Measurements from ENCODE around the gene PKP2. TPM values are rescaled to one million over a fixed set of nuclear protein-coding genes. Genes with fewer than 3 reads are reported as not detected.

The PKP2 gene
- total and polyA plus RNA-seq, 2 donors (not counting 1 experiment from before 2014, with no cell fraction given): under 0.01 to 0.15 TPM

GRCh38 chr12:32921397-32921796, 24.8 kb upstream of the PKP2 start:
- no peak overlapping the region for H3K4me2 ChIP-seq (ENCODE audit: extremely low read depth, insufficient read depth, low read length)

GRCh38 chr12:32920506-32921085, 24.0 kb upstream of the PKP2 start:
- Histone ChIP-seq H3K9ac (ENCODE audit: insufficient read depth, low read length) (no peak overlapping the region), H3K27me3 (ENCODE audit: control insufficient read depth, insufficient read depth, low read length) (no peaks in the 10 kb centered on the region), H3K27ac (ENCODE audit: insufficient read depth, low read length) (no peak overlapping the region), H3K9me3 (ENCODE audit: control insufficient read depth, insufficient read depth, low read depth, low read length) (no peaks in the 10 kb centered on the region), H3K36me3 (ENCODE audit: control insufficient read depth, insufficient read depth, low read length) (no peaks in the 10 kb centered on the region), H3K4me3 (replicated peaks in 1 of 4; ENCODE audit: control extremely low read depth in 1 of 4, insufficient read depth in 1 of 4, low read depth in 3 of 4, low read length in 4 of 4) (no peak overlapping the region), H2AFZ (ENCODE audit: low read length) (no peak overlapping the region), H3K4me2 (ENCODE audit: extremely low read depth, insufficient read depth, low read length) (no peak overlapping the region), H3K4me1 (ENCODE audit: control insufficient read depth, extremely low read depth, insufficient read depth, low read length) (no peaks in the 10 kb centered on the region), H3K79me2 (ENCODE audit: control insufficient read depth, insufficient read depth, low read length) (no peaks in the 10 kb centered on the region), H4K20me1 (ENCODE audit: control insufficient read depth, extremely low read depth, insufficient read depth, low read length) (no peaks in the 10 kb centered on the region)
- peak in 1 of 2 donors; percentile 47 for DNase-seq (ENCODE audit: low read depth in 2 of 2)
- TF ChIP-seq EZH2 (IDR thresholded peaks at IDR 0.05; ENCODE audit: low read length, missing control alignments): no peak
- TF ChIP-seq CTCF (conservative IDR thresholded peaks at IDR 0.05 in 1 of 2, IDR thresholded peaks at IDR 0.05 in 1 of 2; ENCODE audit: low read depth in 1 of 2, low read length in 2 of 2): no peak

More at GRCh38 chr12:32921397-32921796, 24.8 kb upstream of the PKP2 start:
- no peak overlapping the region for H3K27ac ChIP-seq (ENCODE audit: insufficient read depth, low read length)
- H3K4me3 ChIP-seq (replicated peaks in 1 of 4; ENCODE audit: control extremely low read depth in 1 of 4, insufficient read depth in 1 of 4, low read depth in 3 of 4, low read length in 4 of 4): no peak overlapping the region
- TF ChIP-seq EZH2 (IDR thresholded peaks at IDR 0.05; ENCODE audit: low read length, missing control alignments) (no peak), CTCF (conservative IDR thresholded peaks at IDR 0.05 in 1 of 2, IDR thresholded peaks at IDR 0.05 in 1 of 2; ENCODE audit: low read depth in 1 of 2, low read length in 2 of 2) (no peak)
- H3K4me1 ChIP-seq (ENCODE audit: control insufficient read depth, extremely low read depth, insufficient read depth, low read length): no peaks in the 10 kb centered on the region
- no peaks in the 10 kb centered on the region for H4K20me1 ChIP-seq (ENCODE audit: control insufficient read depth, extremely low read depth, insufficient read depth, low read length)
- no peaks in the 10 kb centered on the region for H3K79me2 ChIP-seq (ENCODE audit: control insufficient read depth, insufficient read depth, low read length)
- no peak overlapping the region for H2AFZ ChIP-seq (ENCODE audit: low read length)
- peak in 1 of 2 donors; percentile 77 for DNase-seq (ENCODE audit: low read depth in 2 of 2)
- no peaks in the 10 kb centered on the region for H3K9me3 ChIP-seq (ENCODE audit: control insufficient read depth, insufficient read depth, low read depth, low read length)
- H3K27me3 ChIP-seq (ENCODE audit: control insufficient read depth, insufficient read depth, low read length): no peaks in the 10 kb centered on the region
- no peaks in the 10 kb centered on the region for H3K36me3 ChIP-seq (ENCODE audit: control insufficient read depth, insufficient read depth, low read length)
- H3K9ac ChIP-seq (ENCODE audit: insufficient read depth, low read length): no peak overlapping the region

DNA sequence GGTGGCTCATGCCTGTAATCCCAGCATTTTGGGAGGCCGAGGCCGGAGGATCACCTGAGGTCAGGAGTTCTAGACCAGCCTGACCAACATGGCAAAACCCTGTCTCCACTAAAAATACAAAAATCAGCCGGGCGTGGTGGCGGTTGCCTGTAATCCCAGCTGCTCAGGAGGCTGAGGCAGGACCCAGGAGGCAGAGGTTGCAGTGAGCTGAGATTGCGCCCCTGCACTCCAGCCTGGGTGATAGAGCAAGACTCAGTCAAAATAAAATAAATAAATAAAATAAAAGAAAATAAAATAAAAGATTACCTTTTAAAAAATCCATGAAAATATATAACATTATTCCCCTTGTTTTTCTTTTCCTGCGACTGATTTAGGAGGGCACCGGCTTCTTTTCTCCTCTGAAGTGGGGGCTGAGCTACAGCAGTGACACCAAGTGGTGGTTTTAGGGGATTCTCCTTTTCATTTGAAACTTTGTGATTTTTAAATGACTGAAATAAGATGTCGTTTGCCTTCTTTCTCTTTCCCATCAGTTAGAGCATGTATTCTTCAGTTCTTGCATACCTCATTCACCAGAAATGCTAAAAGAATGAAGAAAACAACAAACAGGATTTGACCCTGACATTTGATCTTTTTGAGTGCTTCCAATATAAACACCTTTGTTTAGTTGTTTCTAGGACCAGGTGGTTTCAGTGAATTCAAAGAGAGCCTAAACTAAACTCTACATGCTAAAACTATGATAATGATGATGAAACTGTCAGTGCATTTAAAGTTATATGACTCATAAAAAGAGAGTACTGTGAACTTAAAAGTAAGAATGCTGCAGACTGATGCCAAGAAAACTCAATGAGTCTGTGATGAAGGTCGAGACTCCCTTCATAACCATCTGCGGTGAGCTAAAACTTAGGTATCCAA, 22.6 kb upstream of the PKP2 start:
- H2AFZ ChIP-seq (ENCODE audit: low read length): no peak overlapping the region
- H3K9me3 ChIP-seq (ENCODE audit: control insufficient read depth, insufficient read depth, low read depth, low read length): no peaks in the 10 kb centered on the region
- H3K36me3 ChIP-seq (ENCODE audit: control insufficient read depth, insufficient read depth, low read length): no peaks in the 10 kb centered on the region
- no peak overlapping the region for H3K4me3 ChIP-seq (replicated peaks in 1 of 4; ENCODE audit: control extremely low read depth in 1 of 4, insufficient read depth in 1 of 4, low read depth in 3 of 4, low read length in 4 of 4)
- H3K9ac ChIP-seq (ENCODE audit: insufficient read depth, low read length): no peak overlapping the region
- no peak overlapping the region for H3K27ac ChIP-seq (ENCODE audit: insufficient read depth, low read length)
- H3K27me3 ChIP-seq (ENCODE audit: control insufficient read depth, insufficient read depth, low read length): no peaks in the 10 kb centered on the region
- no peaks in the 10 kb centered on the region for H3K4me1 ChIP-seq (ENCODE audit: control insufficient read depth, extremely low read depth, insufficient read depth, low read length)
- H4K20me1 ChIP-seq (ENCODE audit: control insufficient read depth, extremely low read depth, insufficient read depth, low read length): no peaks in the 10 kb centered on the region
- peak; percentile 49 to 97 for DNase-seq (ENCODE audit: low read depth in 2 of 2)
- H3K79me2 ChIP-seq (ENCODE audit: control insufficient read depth, insufficient read depth, low read length): no peaks in the 10 kb centered on the region
- H3K4me2 ChIP-seq (ENCODE audit: extremely low read depth, insufficient read depth, low read length): no peak overlapping the region
- peak in 1 of 2 donors; percentile 41 for TF ChIP-seq CTCF (conservative IDR thresholded peaks at IDR 0.05 in 1 of 2, IDR thresholded peaks at IDR 0.05 in 1 of 2; ENCODE audit: low read depth in 1 of 2, low read length in 2 of 2)
- no peak for TF ChIP-seq EZH2 (IDR thresholded peaks at IDR 0.05; ENCODE audit: low read length, missing control alignments)

Measured in fibroblast of lung (primary cell).